ENCODE data around the gene MYL5. TPM values are rescaled to one million over a fixed set of nuclear protein-coding genes. Genes with fewer than 3 reads are reported as not detected.
"Not testable (repeated sequence)": the region's sequence is repeated elsewhere in the genome, so short reads cannot be mapped to it uniquely, and the experiment has no call there.

Gene MYL5
- total RNA-seq, 5 donors from 2014 or later (not counting 1 experiment from before 2014, with no cell fraction given) = 21.1 to 26.3 (median 21.9) TPM

GRCh38 chr4:688854-689681 lies 14.7 kb downstream of the MYL5 start, which contains the start of gene SLC49A3:
Gene SLC49A3, minus strand, starts transcription at chr4:689151. Its CDS starts 24 bp downstream, at chr4:689127.
- Histone ChIP-seq H3K4me3 (ENCODE audit: control insufficient read depth in 1 of 2, extremely low read depth in 1 of 2, low read length in 1 of 2) (no peak within 1 kb of the TSS), H3K27me3 (replicated peaks in 1 of 2; ENCODE audit: control insufficient read depth in 2 of 2, extremely low read depth in 1 of 2, insufficient read depth in 2 of 2, low read length in 1 of 2) (peaks cover 0 to 56% of the 10 kb centered on the region in 2 experiments), H3K4me1 (ENCODE audit: control insufficient read depth in 1 of 2, extremely low read depth in 1 of 2, insufficient read depth in 2 of 2, low read length in 2 of 2) (peaks cover 0 to 11% of the 10 kb centered on the region in 2 experiments), H3K9me3 (no peaks in the 10 kb centered on the region), H3K27ac (ENCODE audit: low read length) (no peak within 1 kb of the TSS), H3K36me3 (ENCODE audit: control insufficient read depth in 2 of 2, extremely low read depth in 1 of 2, insufficient read depth in 1 of 2, low read length in 1 of 2) (no peaks in the 10 kb centered on the region)
- H3K9me3 Mint-ChIP-seq = no peaks in the 10 kb centered on the region
- H3K36me3 Mint-ChIP-seq = peaks cover 2% of the 10 kb centered on the region
- POLR2A ChIA-PET = no interaction called here
- peak in 3 of 4 experiments; percentile 30 to 47 (median 45) for ATAC-seq (replicated peaks in 1 of 4)
- no peak within 1 kb of the TSS for H3K27ac Mint-ChIP-seq
- H3K4me1 Mint-ChIP-seq = peaks cover 0 to 8% (median 7%) of the 10 kb centered on the region in 3 donors
- H3K27me3 Mint-ChIP-seq = peaks cover 11 to 17% of the 10 kb centered on the region in 2 donors
- WGBS (ENCODE audit: insufficient coverage) = 14% methylated on average over 57 of the region's 59 CpGs
- CTCF ChIA-PET = no interaction called here
- no peak for DNase-seq
- peak within 1 kb of the TSS in 2 of 3 donors; percentile 6 to 22 for H3K4me3 Mint-ChIP-seq

GRCh38 chr4:689723-690122 lies 15.4 kb downstream of the MYL5 start:
- H3K4me1 ChIP-seq (ENCODE audit: control insufficient read depth in 1 of 2, extremely low read depth in 1 of 2, insufficient read depth in 2 of 2, low read length in 2 of 2) = peaks cover 0 to 11% of the 10 kb centered on the region in 2 experiments
- ChIA-PET POLR2A (no interaction called here), CTCF (no interaction called here)
- H3K36me3 Mint-ChIP-seq = peaks cover 2% of the 10 kb centered on the region
- no peak overlapping the region for H3K4me3 ChIP-seq (ENCODE audit: control insufficient read depth in 1 of 2, extremely low read depth in 1 of 2, low read length in 1 of 2)
- H3K27ac Mint-ChIP-seq = no peak overlapping the region
- 89% methylated on average over 5 of the region's 8 CpGs for WGBS (ENCODE audit: insufficient coverage)
- H3K9me3 Mint-ChIP-seq = no peaks in the 10 kb centered on the region
- no peaks in the 10 kb centered on the region for H3K36me3 ChIP-seq (ENCODE audit: control insufficient read depth in 2 of 2, extremely low read depth in 1 of 2, insufficient read depth in 1 of 2, low read length in 1 of 2)
- no peak for ATAC-seq (replicated peaks in 1 of 4)
- H3K27me3 ChIP-seq (replicated peaks in 1 of 2; ENCODE audit: control insufficient read depth in 2 of 2, extremely low read depth in 1 of 2, insufficient read depth in 2 of 2, low read length in 1 of 2) = peaks cover 0 to 49% of the 10 kb centered on the region in 2 experiments
- H3K27me3 Mint-ChIP-seq = peaks cover 11 to 17% of the 10 kb centered on the region in 2 donors
- peaks cover 0 to 8% (median 7%) of the 10 kb centered on the region in 3 donors for H3K4me1 Mint-ChIP-seq
- H3K4me3 Mint-ChIP-seq = no peak overlapping the region
- H3K9me3 ChIP-seq = no peaks in the 10 kb centered on the region
- no peak for DNase-seq
- no peak overlapping the region for H3K27ac ChIP-seq (ENCODE audit: low read length)

- DNase-seq (no peak), ATAC-seq (replicated peaks in 1 of 4) (no peak)
- Histone ChIP-seq H3K4me1 (ENCODE audit: control insufficient read depth in 1 of 2, extremely low read depth in 1 of 2, insufficient read depth in 2 of 2, low read length in 2 of 2) (peaks cover 0 to 11% of the 10 kb centered on the region in 2 experiments), H3K36me3 (ENCODE audit: control insufficient read depth in 2 of 2, extremely low read depth in 1 of 2, insufficient read depth in 1 of 2, low read length in 1 of 2) (no peaks in the 10 kb centered on the region), H3K9me3 (no peaks in the 10 kb centered on the region), H3K27me3 (replicated peaks in 1 of 2; ENCODE audit: control insufficient read depth in 2 of 2, extremely low read depth in 1 of 2, insufficient read depth in 2 of 2, low read length in 1 of 2) (peaks cover 0 to 36% of the 10 kb centered on the region in 2 experiments), H3K27ac (ENCODE audit: low read length) (no peak overlapping the region), H3K4me3 (ENCODE audit: control insufficient read depth in 1 of 2, extremely low read depth in 1 of 2, low read length in 1 of 2) (no peak overlapping the region)
- WGBS (ENCODE audit: insufficient coverage) = 66% methylated on average over 24 of the region's 32 CpGs
- Mint-ChIP-seq H3K27me3 (peaks cover 1 to 9% of the 10 kb centered on the region in 2 donors), H3K27ac (no peak overlapping the region), H3K9me3 (no peaks in the 10 kb centered on the region), H3K4me1 (peaks cover 0 to under 1% (median under 1%) of the 10 kb centered on the region in 3 donors), H3K36me3 (no peaks in the 10 kb centered on the region), H3K4me3 (no peak overlapping the region)
- ChIA-PET CTCF (no interaction called here), POLR2A (interaction anchor here in 1 of 2 donors (0.5 kb wide), 1 partner anchor 32 kb away, joined by 4 read pairs; no protein-coding TSS in a partner anchor)
Measured at GRCh38 chr4:692771-693554, 18.6 kb downstream of the MYL5 start.

GRCh38 chr4:694341-694940 lies 20.1 kb downstream of the MYL5 start:
- H3K9me3 Mint-ChIP-seq; ATAC-seq (replicated peaks in 1 of 4); H3K27ac Mint-ChIP-seq; H3K4me1 Mint-ChIP-seq; H3K4me3 Mint-ChIP-seq; H3K27ac ChIP-seq (ENCODE audit: low read length); H3K4me1 ChIP-seq (ENCODE audit: control insufficient read depth in 1 of 2, extremely low read depth in 1 of 2, insufficient read depth in 2 of 2, low read length in 2 of 2); H3K36me3 ChIP-seq (ENCODE audit: control insufficient read depth in 2 of 2, extremely low read depth in 1 of 2, insufficient read depth in 1 of 2, low read length in 1 of 2); CTCF ChIA-PET; H3K27me3 Mint-ChIP-seq; H3K4me3 ChIP-seq (ENCODE audit: control insufficient read depth in 1 of 2, extremely low read depth in 1 of 2, low read length in 1 of 2); POLR2A ChIA-PET; DNase-seq; H3K9me3 ChIP-seq; H3K36me3 Mint-ChIP-seq: not testable (repeated sequence)
- peaks cover 0 to 24% of the 10 kb centered on the region in 2 experiments for H3K27me3 ChIP-seq (replicated peaks in 1 of 2; ENCODE audit: control insufficient read depth in 2 of 2, extremely low read depth in 1 of 2, insufficient read depth in 2 of 2, low read length in 1 of 2)
- WGBS (ENCODE audit: insufficient coverage) = 87% methylated on average over 9 of the region's 12 CpGs

GRCh38 chr4:699816-700580 lies 25.7 kb downstream of the MYL5 start:
- 83% methylated on average over 18 of the region's 27 CpGs for WGBS (ENCODE audit: insufficient coverage)
- Histone ChIP-seq H3K9me3 (no peaks in the 10 kb centered on the region), H3K27ac (ENCODE audit: low read length) (peak overlapping the region; percentile 23), H3K27me3 (replicated peaks in 1 of 2; ENCODE audit: control insufficient read depth in 2 of 2, extremely low read depth in 1 of 2, insufficient read depth in 2 of 2, low read length in 1 of 2) (peaks cover 0 to 2% of the 10 kb centered on the region in 2 experiments), H3K4me1 (ENCODE audit: control insufficient read depth in 1 of 2, extremely low read depth in 1 of 2, insufficient read depth in 2 of 2, low read length in 2 of 2) (peaks cover 0 to 12% of the 10 kb centered on the region in 2 experiments), H3K36me3 (ENCODE audit: control insufficient read depth in 2 of 2, extremely low read depth in 1 of 2, insufficient read depth in 1 of 2, low read length in 1 of 2) (no peaks in the 10 kb centered on the region), H3K4me3 (ENCODE audit: control insufficient read depth in 1 of 2, extremely low read depth in 1 of 2, low read length in 1 of 2) (no peak overlapping the region)
- H3K27ac Mint-ChIP-seq = peak overlapping the region in 1 of 2 donors; percentile 64
- DNase-seq (no peak), ATAC-seq (replicated peaks in 1 of 4) (no peak)
- H3K27me3 Mint-ChIP-seq = no peaks in the 10 kb centered on the region
- no peaks in the 10 kb centered on the region for H3K9me3 Mint-ChIP-seq
- no peaks in the 10 kb centered on the region for H3K36me3 Mint-ChIP-seq
- ChIA-PET CTCF (interaction anchor here in 1 of 2 donors (0.6 kb wide), 1 partner anchor 651 kb away, joined by 4 read pairs; no protein-coding TSS in a partner anchor), POLR2A (no interaction called here)
- H3K4me3 Mint-ChIP-seq = no peak overlapping the region
- H3K4me1 Mint-ChIP-seq = peaks cover 0 to 15% (median 11%) of the 10 kb centered on the region in 3 donors
